ENCODE measurements around the gene EIF4EBP2. TPM values are rescaled to one million over a fixed set of nuclear protein-coding genes. Genes with fewer than 3 reads are reported as not detected.

EIF4EBP2 gene
- total RNA-seq, 4 donors from 2014 or later, result 185 to 225 (median 195) TPM

- TF ChIP-seq CTCF (IDR thresholded peaks at IDR 0.05; ENCODE audit: low read depth), result no peak
These were observed 14.3 kb downstream of the EIF4EBP2 start for GRCh38 chr10:70418229-70418628.

GRCh38 chr10:70418713-70419112 is 14.8 kb downstream of the EIF4EBP2 start:
- no peak for TF ChIP-seq CTCF (IDR thresholded peaks at IDR 0.05; ENCODE audit: low read depth)

GRCh38 chr10:70424320-70424719 is 20.4 kb downstream of the EIF4EBP2 start:
- TF ChIP-seq CTCF (IDR thresholded peaks at IDR 0.05; ENCODE audit: low read depth), result no peak

- no peak for TF ChIP-seq CTCF (IDR thresholded peaks at IDR 0.05; ENCODE audit: low read depth)
These were observed 21.2 kb downstream of the EIF4EBP2 start for GRCh38 chr10:70425096-70425495.

- no peak for TF ChIP-seq CTCF (IDR thresholded peaks at IDR 0.05; ENCODE audit: low read depth)
These were observed 22.9 kb downstream of the EIF4EBP2 start for GRCh38 chr10:70426823-70427222.

GRCh38 chr10:70430493-70431445 is 26.8 kb downstream of the EIF4EBP2 start:
- no peak for TF ChIP-seq CTCF (IDR thresholded peaks at IDR 0.05; ENCODE audit: low read depth)

- no peak for TF ChIP-seq CTCF (IDR thresholded peaks at IDR 0.05; ENCODE audit: low read depth)
These were observed 28.2 kb downstream of the EIF4EBP2 start for GRCh38 chr10:70432101-70432500.

Data from subcutaneous adipose tissue (tissue), 4 donors.